Lower lobe of right lung (tissue), 2 donors: ENCODE measurements around the gene CD79A. TPM values are rescaled to one million over a fixed set of nuclear protein-coding genes. Genes with fewer than 3 reads are reported as not detected.

Source experiments
- ATAC-seq, 2 donors: fragments of 200-7000 bp; cut with Tn5 transposase; one replicate each; pipeline ENCODE4 v1.9.1; 2020 to 2022; ENCODE audit warnings: mild to moderate bottlenecking in 2 of 2, moderate library complexity in 2 of 2
- DNase-seq: peaks from one replicate; pipeline ENCODE4 v3.0.0-alpha.2; 2020
- H3K27ac ChIP-seq: fragments of 200-600 bp; one replicate; pipeline ENCODE4 v1.8.0; 2022
- H3K27me3 ChIP-seq: fragments of 200-600 bp; one replicate; pipeline ENCODE4 v1.8.0; 2022; ENCODE audit warnings: low read depth
- H3K36me3 ChIP-seq: fragments of 200-600 bp; one replicate; pipeline ENCODE4 v1.8.0; 2022; ENCODE audit warnings: mild to moderate bottlenecking
- H3K4me1 ChIP-seq: fragments of 200-600 bp; one replicate; pipeline ENCODE4 v1.8.0; 2022
- H3K4me3 ChIP-seq: fragments of 200-600 bp; one replicate; pipeline ENCODE4 v1.8.0; 2022; ENCODE audit warnings: mild to moderate bottlenecking
- H3K9me3 ChIP-seq: fragments of 200-600 bp; one replicate; pipeline ENCODE4 v1.8.0; 2022
- CTCF ChIP-seq: fragments of 200-600 bp; IDR thresholded peaks from one replicate; pipeline ENCODE4 v1.8.0; 2022; ENCODE audit warnings: antibody characterized with exemption, mild to moderate bottlenecking
- intact Hi-C: fragments of 100-400 bp; cut with DNase I; formaldehyde crosslinking; loops from one replicate; pipeline ENCODE4 v1.11.0; 2022
- total RNA-seq: library from RNA; stranded (reverse); fragmentation: NEBNext Ultra II Directional; extraction: Animal tissue kit (Norgen Biotek cat#: 25700); gene quantifications from one replicate; pipeline ENCODE4 v1.2.1, GENCODE V29; 2021
- donor health status: DM: no; HTN: yes; CAD: no; lungs with severe emphysema.

CD79A gene
- total RNA-seq, 1 donor from 2014 or later, result 1.2 TPM

- Histone ChIP-seq H3K36me3 (peaks cover 42% of the 10 kb centered on the region), H3K27ac (peak within 1 kb of the TSS; percentile 90), H3K27me3 (no peaks in the 10 kb centered on the region), H3K9me3 (no peaks in the 10 kb centered on the region), H3K4me3 (peak within 1 kb of the TSS; percentile 90), H3K4me1 (peaks cover 47% of the 10 kb centered on the region)
- ATAC-seq, result peak; percentile 96 to 97
- DNase-seq, result peak; percentile 98
- intact Hi-C loops, result no loop called here
- TF ChIP-seq CTCF, result peak; percentile 68
These were observed 17.3 kb upstream of the CD79A start, which contains the start of gene RPS19 for GRCh38 chr19:41859618-41860418. TSS of gene RPS19 (plus strand) at chr19:41860255. CDS start at chr19:41860775, 520 bp downstream.

GRCh38 chr19:41860419-41861115, 16.5 kb upstream of the CD79A start:
- DNase-seq, result peak; percentile 69
- no peak for ATAC-seq
- Histone ChIP-seq H3K36me3 (peaks cover 49% of the 10 kb centered on the region), H3K27ac (peak overlapping the region; percentile 90), H3K9me3 (no peaks in the 10 kb centered on the region), H3K27me3 (no peaks in the 10 kb centered on the region), H3K4me1 (peaks cover 54% of the 10 kb centered on the region), H3K4me3 (peak overlapping the region; percentile 90)
- intact Hi-C loops, result no loop called here
- TF ChIP-seq CTCF, result no peak

GRCh38 chr19:41861116-41861768, 15.8 kb upstream of the CD79A start:
- intact Hi-C loops, result no loop called here
- no peaks in the 10 kb centered on the region for H3K9me3 ChIP-seq
- H3K4me1 ChIP-seq, result peaks cover 58% of the 10 kb centered on the region
- H3K27ac ChIP-seq, result peak overlapping the region; percentile 90
- no peaks in the 10 kb centered on the region for H3K27me3 ChIP-seq
- H3K4me3 ChIP-seq, result peak overlapping the region; percentile 90
- DNase-seq (no peak), ATAC-seq (no peak)
- no peak for TF ChIP-seq CTCF
- H3K36me3 ChIP-seq, result peaks cover 56% of the 10 kb centered on the region

GRCh38 chr19:41861846-41862245, 15.2 kb upstream of the CD79A start:
- H3K36me3 ChIP-seq, result peaks cover 62% of the 10 kb centered on the region
- no peak for TF ChIP-seq CTCF
- intact Hi-C loops, result no loop called here
- peak overlapping the region; percentile 90 for H3K4me3 ChIP-seq
- H3K27ac ChIP-seq, result no peak overlapping the region
- no peak for DNase-seq
- H3K9me3 ChIP-seq, result no peaks in the 10 kb centered on the region
- no peak for ATAC-seq
- H3K4me1 ChIP-seq, result peaks cover 64% of the 10 kb centered on the region
- no peaks in the 10 kb centered on the region for H3K27me3 ChIP-seq

- Histone ChIP-seq H3K4me1 (peaks cover 71% of the 10 kb centered on the region), H3K9me3 (no peaks in the 10 kb centered on the region), H3K4me3 (no peak overlapping the region), H3K36me3 (peaks cover 67% of the 10 kb centered on the region), H3K27me3 (no peaks in the 10 kb centered on the region), H3K27ac (no peak overlapping the region)
- ATAC-seq, result no peak
- DNase-seq, result no peak
- TF ChIP-seq CTCF, result no peak
- intact Hi-C loops, result no loop called here
These were observed 14.6 kb upstream of the CD79A start for GRCh38 chr19:41862445-41862986.
